AG20443 (cell line): ENCODE results near the gene NCAPH2.
"Not testable (repeated sequence)": the region's sequence is repeated elsewhere in the genome, so short reads cannot be mapped to it uniquely, and the experiment has no call there.

ENCODE experiments used
- DNase-seq: peaks from one replicate; pipeline ENCODE4 v3.0.0; 2012; ENCODE audit warnings: low spot score, mixed read lengths

Gene NCAPH2

DNA sequence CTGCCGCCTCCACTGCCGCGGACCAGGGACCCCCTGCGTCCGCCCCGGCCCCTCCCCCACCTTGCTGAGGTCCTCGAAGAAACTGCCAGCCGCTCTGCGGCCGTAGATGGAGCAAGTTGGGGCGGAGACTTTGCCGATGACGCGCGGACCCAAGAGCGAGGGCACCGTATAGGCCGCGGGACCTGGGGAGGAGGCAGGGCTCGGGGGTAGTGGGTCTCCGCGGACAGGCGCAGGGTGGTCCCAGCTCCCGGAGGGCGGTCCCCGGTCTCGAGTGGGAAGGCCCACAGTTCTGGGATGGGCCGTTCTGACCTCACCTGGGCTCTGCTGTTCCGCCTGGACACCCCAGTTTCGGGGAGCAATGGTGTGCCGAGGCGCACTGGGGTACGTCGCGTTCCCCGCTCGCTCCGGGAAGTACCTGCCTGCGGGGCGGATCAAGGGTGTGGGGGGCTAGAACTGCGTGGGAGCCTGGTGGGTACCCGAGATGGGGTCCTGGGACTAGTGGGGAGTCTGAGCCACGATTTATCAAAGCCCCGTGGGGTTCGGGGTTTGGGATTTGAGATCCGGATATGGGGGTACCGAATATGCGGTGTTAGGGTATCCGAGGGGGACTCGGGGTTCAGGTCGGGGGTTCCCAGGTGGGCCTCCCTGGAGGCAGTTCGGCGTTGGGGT lies 23.0 kb downstream of the NCAPH2 start:
- DNase-seq, result peak; percentile 79

DNA sequence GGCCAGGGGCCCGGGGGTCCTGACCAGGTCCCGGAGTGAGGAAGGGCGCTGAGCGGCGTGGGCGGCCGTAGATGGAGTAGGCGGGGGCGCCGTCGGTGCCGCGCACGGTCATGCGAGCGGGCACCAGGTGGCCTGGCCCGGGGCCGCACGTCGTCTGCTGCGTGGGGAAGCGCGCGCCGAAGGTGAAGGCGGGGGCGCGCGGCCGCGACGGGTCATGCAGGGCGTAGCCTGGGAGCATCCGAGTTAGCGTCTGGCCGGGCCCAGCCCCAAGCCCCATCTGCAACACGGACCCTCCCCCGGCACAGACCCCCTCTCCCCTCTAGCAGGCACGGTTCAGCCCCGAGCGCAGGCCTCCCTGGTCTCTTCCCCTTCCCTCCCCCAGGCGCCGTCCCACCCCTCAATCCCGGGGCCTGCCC lies 23.5 kb downstream of the NCAPH2 start:
- no peak for DNase-seq

DNA sequence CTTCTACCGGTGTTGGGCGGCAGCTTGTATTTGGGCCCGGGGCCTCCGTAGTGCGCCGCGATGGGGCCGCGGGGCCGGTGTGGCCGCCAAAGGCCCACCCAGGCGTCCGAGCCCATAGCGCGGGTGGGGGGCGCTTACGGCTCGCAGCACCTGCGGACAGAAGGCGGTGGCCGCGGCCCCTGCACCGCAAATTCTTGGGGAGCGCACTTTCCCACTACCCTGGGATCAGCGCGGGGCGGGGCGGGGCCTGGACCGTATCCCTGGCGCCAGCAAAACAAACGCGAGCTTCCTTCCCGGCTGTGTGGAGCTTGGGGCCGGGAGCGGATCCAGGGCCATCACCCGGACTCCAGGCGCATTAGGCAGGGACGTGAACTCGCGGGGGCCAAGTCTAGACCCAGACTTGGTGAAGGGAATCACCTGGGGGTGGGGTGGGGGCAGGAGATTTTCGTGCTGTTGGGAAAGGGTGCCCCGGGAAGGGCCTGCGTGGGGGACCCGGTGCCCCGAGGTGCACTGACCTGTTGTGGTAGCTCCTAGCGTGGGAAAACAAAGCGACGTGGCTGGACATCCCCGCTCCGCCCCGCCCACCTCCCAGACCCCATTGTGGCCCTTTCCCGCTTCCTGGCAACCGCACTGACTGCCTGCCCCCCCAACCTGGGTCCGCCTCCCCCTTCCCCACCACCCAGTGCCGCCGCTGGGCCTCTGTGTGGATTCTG lies 24.1 kb downstream of the NCAPH2 start:
- peak; percentile 85 for DNase-seq

DNA sequence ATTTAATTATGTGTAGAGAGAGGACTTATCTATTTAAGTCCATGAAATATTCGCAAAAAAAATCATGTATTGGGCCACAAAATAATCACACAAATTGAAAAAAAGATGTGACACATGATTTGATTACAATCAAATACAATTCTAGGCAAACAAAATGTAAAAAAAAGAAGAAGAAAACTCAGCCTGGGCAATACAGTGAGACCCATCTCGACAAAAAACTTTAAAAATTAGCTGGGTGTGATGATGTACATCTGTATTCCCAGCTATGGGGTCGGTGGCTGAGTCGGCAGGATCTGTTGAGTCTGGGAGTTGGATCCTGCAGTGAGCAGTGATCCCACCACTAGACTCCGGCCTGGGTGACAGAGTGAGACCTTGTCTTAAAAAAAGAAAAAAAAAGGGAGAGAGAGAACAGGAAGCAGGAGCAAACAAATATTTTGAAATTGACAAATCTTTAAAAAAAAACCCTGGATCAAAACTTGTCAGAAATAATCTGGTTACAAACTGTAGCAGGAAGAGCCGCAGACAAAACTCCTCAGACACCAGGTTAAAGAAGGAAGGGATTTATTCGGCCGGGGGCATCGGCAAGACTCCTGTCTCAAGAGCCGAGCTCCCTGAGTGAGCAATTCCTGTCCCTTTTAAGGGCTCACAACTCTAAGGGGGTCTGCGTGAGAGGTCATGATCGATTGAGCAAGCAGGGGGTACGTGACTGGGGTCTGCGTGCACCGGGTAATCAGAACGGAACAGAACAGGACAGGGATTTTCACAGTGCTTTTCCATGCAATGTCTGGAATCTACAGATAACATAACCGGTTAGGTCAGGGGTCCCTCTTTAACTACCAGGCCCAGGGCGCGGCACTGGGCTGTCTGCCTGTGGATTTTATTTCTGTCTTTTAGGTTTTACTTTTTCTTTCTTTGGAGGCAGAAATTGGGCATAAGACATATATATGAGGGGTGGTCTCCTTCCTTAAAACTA lies 25.1 kb downstream of the NCAPH2 start:
- DNase-seq, result no peak

DNA sequence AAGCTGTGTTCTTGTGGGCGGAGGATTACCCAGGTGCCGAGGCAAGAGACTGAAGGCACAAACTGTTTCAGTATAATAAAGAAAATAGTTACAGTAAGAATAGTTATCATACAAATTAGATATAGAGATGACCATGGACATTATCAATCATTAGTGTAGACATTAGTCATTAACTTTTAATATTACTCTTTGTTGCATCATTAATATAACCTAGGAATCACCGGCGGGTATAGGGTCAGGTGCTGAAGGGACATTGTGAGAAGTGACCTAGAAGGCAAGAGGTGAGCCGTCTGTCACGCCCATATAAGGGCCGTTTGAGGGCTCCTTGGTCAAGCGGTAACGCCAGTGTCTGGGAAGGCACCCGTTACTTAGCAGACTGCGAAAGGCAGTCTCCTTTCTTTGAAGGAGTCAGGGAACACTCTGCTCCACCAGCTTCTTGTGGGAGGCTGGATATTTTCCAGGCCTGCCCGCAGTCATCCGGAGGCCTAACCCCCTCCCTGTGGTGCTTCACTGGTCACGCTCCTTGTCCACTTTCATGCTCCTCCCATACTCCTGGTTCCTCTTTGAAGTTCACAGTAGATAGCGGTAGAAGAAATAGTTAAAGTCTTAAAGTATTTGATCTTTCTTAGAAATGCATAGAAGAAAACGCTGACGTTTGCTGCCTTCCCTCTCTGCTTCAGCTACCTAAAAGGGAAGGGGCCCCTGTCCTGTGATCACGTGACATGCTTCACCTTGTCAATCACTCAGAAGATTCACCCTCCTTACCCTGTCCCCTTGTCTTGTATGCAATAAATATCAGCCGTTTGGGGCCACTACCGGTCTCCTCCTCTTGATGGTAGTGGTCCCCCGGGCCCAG lies 26.1 kb downstream of the NCAPH2 start:
- DNase-seq, result not testable (repeated sequence)

DNA sequence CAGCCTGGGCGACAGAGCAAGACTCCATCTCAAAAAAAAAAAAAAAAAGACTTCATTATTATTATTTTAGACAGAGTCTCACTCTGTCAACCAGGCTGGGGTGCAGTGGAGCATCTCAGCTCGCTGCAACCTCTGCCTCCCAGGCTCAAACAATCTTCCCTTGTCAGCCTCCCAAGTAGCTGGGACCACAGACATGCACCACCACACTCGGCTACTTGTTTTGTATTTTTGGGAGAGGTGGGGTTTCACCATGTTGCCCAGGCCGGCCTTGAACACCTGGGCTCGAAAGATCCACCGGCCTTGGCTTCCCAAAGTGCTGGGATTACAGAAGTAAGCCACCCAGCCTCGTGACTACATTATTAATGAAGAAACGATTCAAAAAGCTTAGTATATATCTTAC lies 27.1 kb downstream of the NCAPH2 start:
- DNase-seq, result no peak

DNA sequence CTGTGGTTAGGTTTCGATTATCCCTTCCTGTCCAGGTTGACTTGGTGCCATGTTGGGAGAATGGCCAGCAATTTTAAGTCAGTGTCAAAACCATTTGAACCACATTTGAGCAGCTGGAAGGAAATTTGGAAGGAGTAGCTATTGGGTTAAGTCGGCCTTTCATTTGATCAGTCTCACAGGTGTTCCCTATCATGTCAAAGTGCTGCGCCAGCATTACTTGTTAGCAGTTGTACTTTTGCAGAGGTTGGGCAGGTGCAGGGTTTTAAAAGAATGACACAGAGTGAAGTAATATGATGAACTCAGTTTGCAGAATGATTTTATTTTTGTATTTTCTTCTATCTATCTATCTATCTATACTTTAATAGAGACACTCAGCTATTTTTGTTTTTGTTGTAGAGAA lies 28.2 kb downstream of the NCAPH2 start:
- no peak for DNase-seq

DNA sequence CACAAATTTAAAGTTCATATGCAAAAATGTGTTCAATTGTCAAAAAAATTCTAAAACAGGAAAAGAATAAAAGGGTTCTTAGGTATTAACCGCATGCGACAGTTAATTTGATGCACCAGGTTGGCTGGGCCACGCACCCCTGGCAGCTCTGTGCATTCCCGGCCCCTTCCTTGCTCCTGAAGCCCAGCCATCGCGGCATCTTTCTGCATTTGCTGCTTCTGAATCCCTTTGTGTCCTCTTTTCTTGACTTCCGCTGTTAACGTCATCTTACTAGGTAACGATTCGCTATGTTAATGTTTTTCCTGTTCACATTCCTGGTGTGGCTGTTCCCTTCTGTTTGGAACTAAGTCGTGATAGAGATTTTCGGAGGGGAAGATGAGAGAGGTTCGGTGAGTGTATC lies 29.7 kb downstream of the NCAPH2 start:
- no peak for DNase-seq

DNA sequence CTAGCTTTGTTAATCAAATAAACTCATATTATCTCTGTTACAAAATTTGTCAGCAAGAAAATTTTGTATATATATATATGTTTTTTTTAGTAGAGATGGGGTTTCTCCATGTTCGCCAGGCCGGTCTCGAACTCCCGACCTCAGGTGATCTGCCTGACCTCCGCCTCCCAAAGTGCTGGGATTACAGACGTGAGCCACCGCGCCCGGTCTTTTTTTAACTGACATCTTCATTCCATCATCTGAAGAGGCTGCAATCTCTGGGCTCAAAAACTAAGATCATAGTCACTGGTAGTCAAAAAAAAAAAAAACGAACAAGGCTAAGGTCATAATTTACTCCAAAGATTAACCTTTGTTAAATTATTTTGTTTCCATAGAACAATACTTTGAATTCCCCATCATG lies 32.4 kb downstream of the NCAPH2 start:
- DNase-seq, result no peak

DNA sequence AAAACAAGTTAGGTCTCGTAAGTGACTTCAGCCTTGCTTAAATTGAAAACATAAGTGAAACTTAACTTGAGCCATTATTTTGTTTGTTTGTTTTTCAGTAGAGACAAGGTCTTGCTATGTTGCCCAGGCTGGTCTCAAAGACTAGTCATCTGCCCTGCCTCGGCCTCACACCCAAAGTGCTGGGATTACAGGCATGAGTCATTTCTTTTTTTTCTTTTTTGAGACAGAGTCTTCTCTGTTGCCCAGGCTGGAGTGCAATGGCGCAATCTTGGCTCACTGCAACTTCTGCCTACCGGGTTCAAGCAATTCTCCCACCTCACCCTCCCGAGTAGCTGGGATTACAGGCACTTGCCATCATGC lies 33.6 kb downstream of the NCAPH2 start:
- peak; percentile 79 for DNase-seq

DNA sequence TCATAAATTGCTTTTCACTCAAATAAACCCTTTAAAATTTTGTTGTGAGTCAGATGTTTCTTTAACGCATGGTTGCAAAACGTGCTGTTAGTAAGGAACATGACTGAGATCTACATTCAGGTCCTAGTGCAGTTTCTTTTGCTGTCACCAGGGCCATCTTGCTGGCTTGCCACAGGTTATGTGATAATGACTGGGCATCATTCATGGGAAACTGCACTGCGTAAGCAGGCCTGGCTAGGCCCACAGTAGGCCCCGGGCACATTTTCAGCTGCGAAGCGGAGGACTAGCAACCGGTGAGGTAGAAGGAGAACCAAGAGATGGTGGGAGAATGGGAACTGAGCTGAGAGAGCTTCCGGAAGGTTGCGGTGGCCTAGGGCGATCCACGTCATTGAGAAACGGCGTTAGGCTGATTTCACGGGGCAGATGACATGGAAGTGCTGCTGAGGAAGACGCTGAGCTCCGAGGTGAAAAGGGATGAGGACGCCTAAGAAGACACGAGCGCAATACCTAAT lies 34.4 kb downstream of the NCAPH2 start:
- peak; percentile 13 for DNase-seq

DNA sequence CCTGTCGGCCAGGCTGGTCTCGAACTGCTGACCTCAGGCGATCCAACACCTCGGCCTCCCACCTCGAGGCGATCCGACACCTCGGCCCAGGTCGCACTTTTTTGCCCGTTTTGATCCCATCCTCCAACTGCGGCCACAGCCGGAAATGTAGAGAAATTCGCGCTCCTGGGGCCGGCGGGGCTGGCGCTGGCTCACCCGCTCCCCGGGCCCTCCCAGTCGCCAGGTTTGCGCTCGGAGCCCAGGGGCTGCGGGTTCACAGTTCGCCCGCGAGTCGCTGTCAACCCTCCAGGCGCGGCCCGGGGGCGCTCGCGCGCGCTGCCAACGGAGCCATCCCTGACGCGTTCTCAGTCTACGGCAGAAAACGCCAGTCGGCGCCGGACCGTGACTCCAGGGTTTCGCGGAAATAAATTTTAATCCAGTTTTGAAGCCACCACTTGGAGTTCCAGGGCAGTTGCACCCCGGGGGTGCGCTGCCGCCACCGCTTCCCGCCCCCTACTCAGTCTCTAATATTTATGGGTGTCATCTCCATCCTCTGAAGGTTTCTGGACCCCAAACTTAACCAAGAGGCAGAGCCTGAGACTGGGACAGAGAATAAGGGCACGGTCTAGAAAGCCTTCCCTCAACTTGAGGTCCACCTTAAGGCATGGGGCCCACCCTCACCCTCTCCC lies 36.2 kb downstream of the NCAPH2 start:
- DNase-seq, result peak; percentile 88

DNA sequence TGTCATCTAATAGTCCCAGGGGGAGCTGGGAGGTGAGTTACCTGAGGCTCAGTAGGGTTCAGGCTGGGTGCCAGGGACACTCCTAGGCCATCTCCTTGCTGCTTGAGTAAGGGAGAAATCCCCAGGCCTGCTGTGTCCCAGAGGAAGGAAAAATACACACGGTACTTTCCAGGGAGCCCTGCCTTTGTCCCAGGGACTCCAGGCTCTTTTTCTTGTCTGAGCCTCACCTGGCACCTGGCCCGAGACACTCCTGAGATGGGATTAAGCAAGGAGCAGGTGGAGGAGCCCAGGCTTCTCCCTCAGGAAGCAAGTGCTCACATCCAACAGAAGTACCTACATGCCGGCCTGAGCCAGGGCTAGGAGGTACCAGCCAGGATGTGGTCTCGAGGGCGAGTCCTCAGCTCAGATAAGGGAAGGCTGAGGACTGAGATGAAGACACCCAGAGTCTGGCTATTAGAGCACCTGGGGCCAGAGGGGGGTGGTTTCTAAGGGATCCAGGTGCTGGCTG lies 36.8 kb downstream of the NCAPH2 start:
- peak; percentile 8 for DNase-seq

DNA sequence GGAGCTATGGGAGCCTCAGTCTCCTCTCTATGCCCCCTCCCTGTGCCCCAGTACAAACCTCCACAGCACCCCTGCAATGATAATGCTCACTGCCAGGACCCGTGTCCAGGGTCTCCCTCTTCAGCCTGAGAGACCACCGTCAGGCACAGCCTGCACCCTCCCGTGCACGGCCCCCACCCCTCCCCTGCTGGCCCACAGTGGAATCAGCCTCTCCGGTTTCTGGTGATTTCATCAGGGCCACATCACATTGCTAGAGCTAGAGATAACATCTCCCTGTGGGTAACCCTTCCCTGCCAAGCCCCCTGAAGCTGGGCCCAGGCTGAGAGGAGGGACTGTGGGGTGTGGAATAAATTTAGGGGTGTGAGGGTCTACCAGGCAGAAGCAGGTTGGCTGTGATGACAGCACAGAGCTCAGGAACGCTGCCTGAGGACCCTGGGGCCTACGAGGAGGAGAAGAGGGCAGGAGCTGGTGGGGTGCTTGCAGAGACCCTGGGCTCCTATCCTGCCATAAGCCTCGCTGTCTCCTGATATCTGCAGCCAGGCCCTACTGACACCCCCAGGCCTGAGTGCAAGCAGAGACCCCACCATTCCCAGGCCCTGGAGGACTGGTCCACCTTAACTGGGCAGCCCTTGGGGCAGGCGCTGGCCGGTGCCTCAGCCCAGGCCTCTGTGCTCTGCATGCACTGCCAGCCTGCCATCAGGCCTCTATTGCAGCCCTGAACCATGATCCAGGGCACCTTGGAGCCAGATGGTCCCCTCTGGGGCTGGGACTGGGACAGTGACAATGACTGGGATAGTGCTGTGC lies 37.7 kb downstream of the NCAPH2 start, which contains the start of gene KLHDC7B:
Gene KLHDC7B, plus strand, starts transcription at position 378 of the 804 bp plus-strand sequence. Its CDS starts 345 bp downstream, at position 723.
- DNase-seq, result peak; percentile 35

DNA sequence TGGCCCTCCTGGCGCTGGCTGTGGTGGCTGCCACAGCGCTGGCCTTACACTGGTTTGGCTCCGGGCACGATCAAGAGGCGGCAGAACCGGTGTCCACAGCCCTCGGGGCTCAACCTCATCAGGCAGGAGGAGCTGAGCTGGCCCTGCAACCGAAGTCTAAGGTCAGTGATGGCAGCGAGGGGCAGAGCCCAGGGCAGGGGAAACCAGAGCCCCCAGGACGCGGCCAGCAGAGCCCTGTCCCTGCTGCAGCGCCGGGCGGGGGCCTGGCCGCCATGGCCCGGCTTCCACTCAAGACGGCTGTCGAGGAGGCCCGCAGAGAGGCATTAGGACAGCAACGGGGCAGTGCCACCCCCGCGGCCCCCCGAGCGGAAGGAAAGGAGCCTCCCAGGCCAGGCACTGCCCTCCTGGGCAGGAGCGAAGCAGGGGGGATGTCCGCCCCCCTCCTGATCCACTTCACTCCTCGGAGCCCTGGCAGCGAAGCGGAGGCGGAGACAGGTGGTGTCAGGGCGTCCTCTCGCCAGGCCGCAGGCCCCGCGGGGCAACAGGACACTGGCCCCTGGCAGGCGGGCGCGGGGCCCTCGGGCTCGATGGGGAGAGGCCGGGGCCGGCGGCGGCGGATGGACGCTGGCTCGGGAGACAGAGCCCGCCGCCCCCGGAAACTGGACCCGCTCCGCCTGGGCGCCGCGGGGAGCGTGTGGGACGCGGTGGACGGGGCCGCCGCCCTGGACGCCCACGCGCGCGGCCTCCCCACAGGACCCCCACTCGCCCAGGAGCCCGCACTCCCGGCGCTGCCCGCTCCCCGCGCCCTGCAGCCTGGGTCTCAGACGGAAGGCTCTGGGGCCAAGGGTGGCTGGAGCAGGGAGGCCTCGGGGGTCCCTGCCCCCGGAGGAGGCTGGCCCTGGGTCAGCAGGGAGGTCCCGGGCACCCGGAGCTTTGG lies 38.6 kb downstream of the NCAPH2 start:
- DNase-seq, result peak; percentile 9

DNA sequence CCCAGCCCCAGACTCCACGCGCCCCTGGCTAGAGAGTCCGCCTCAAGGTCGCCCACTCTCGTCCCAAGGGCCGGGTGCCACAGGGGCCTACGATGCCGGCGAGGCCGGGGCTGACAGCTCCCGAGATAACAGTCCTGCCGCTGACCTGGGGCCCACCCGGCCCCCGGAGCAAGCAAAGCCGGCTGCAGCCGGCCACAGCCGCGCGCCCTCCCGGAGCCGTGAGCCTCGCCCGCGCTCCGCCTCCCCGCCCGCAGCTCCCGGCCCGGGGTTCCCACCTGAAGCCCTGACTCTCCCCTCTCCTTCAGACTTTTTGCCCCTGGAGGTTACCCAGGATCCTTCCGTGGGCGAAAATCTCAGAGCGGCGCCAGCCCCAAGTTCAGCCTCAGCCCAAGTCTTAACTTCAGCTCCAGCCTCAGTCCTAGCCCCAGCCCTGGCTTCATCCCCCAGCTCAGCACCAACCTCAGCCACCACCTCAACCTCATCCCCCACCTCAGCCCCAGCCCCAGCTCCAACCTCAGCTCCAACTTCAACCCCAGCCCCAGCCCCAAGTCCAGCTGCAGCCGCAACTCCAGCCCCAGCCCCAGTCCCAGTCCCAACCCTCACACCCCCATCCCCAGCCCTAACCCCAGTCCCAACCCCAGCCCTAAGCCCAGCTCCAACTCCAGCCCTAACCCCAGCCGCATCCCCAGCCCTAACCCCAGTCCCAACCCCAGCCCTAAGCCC lies 39.4 kb downstream of the NCAPH2 start:
- peak; percentile 29 for DNase-seq

DNA sequence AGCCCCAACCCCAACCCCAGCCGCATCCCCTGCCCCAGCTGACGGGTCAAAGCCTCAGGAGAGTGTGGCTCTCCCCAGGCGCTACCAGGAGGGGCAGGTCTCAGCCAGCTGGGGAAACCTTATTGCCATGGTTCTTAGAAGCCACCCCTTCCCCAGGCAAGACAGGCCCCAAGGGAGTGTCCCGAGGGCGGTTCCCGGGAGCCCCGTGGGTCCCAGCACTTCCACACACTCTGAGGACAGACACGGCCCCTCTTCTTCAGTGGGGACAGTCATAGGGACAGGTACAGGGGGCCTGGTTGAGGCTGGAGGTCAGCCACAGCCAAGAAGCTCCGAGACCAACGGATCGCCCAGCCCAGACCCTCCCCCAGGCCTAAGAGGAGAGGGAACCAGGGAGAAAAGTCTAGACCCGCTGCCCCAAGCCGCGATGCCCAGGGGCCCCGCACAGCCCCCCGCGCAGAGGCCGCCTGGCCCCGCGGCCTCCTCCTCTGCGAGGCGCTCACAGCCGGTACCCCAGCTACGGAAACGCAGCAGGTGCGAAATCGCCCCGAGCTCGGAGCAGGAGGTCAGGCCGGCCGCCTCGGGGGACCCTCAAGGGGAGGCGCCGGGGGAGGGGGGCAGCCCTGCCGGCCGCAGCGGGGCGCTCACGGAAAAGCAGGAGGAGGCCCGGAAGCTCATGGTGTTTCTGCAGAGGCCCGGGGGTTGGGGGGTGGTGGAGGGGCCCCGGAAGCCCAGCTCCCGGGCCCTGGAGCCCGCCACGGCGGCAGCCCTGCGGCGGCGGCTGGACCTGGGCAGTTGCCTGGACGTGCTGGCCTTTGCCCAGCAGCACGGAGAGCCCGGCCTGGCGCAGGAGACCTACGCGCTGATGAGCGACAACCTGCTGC lies 40.3 kb downstream of the NCAPH2 start:
- peak; percentile 49 for DNase-seq
